Stimulated activated memory B cell treated with anti-CD40 and anti-IgM and Interleukin-4, amounts not matched to agents 10 μg/mL and 1 μg/mL and 100 μg/mL, for 72 hours (primary cell): Measurements from ENCODE around the gene COX14.

Experiments used
- ATAC-seq: fragments of 150-1000 bp; cut with Tn5 transposase; 2 replicates; pipeline ENCODE4 v1.10.0; 2021
- H3K27ac Mint-ChIP-seq: one replicate; pipeline ENCODE4 v1.8.0; 2022; ENCODE audit warnings: mild to moderate bottlenecking, mixed read lengths
- H3K27me3 Mint-ChIP-seq: one replicate; pipeline ENCODE4 v1.8.0; 2022; ENCODE audit warnings: mixed read lengths
- H3K36me3 Mint-ChIP-seq: one replicate; pipeline ENCODE4 v1.8.0; 2022; ENCODE audit warnings: mixed read lengths
- H3K4me1 Mint-ChIP-seq: one replicate; pipeline ENCODE4 v1.8.0; 2022; ENCODE audit warnings: mixed read lengths
- H3K4me3 Mint-ChIP-seq: one replicate; pipeline ENCODE4 v1.8.0; 2022; ENCODE audit warnings: mild to moderate bottlenecking, moderate library complexity, mixed read lengths
- H3K9me3 Mint-ChIP-seq: one replicate; pipeline ENCODE4 v1.8.0; 2022; ENCODE audit warnings: mixed read lengths

COX14 gene

GRCh38 chr12:50111693-50112455, at the start of gene COX14:
Gene COX14 (plus strand): TSS chr12:50112236. CDS start chr12:50120044, 7,808 bp downstream.
- Mint-ChIP-seq H3K36me3 (peaks cover 21% of the 10 kb centered on the region), H3K27me3 (no peaks in the 10 kb centered on the region), H3K27ac (peak within 1 kb of the TSS; percentile 91), H3K4me3 (peak within 1 kb of the TSS; percentile 94), H3K4me1 (peaks cover 60% of the 10 kb centered on the region), H3K9me3 (no peaks in the 10 kb centered on the region)
- peak; percentile 90 for ATAC-seq

GRCh38 chr12:50062728-50063460, 49.1 kb upstream of the COX14 start:
- H3K4me1 Mint-ChIP-seq, result no peaks in the 10 kb centered on the region
- no peaks in the 10 kb centered on the region for H3K9me3 Mint-ChIP-seq
- H3K27ac Mint-ChIP-seq, result no peak overlapping the region
- H3K36me3 Mint-ChIP-seq, result no peaks in the 10 kb centered on the region
- H3K27me3 Mint-ChIP-seq, result peaks cover 59% of the 10 kb centered on the region
- no peak for ATAC-seq
- H3K4me3 Mint-ChIP-seq, result no peak overlapping the region

- H3K27ac Mint-ChIP-seq, result no peak overlapping the region
- H3K36me3 Mint-ChIP-seq, result no peaks in the 10 kb centered on the region
- ATAC-seq, result no peak
- peaks cover 10% of the 10 kb centered on the region for H3K4me1 Mint-ChIP-seq
- H3K27me3 Mint-ChIP-seq, result peaks cover 37% of the 10 kb centered on the region
- no peaks in the 10 kb centered on the region for H3K9me3 Mint-ChIP-seq
- no peak overlapping the region for H3K4me3 Mint-ChIP-seq
Observed at GRCh38 chr12:50065726-50066310, 46.2 kb upstream of the COX14 start.

- Mint-ChIP-seq H3K9me3 (no peaks in the 10 kb centered on the region), H3K27me3 (peaks cover 31% of the 10 kb centered on the region), H3K4me3 (no peak overlapping the region), H3K4me1 (peaks cover 10% of the 10 kb centered on the region), H3K36me3 (no peaks in the 10 kb centered on the region), H3K27ac (no peak overlapping the region)
- no peak for ATAC-seq
Observed at GRCh38 chr12:50066402-50066801, 45.6 kb upstream of the COX14 start.

- Mint-ChIP-seq H3K27me3 (peaks cover 23% of the 10 kb centered on the region), H3K27ac (no peak overlapping the region), H3K4me3 (no peak overlapping the region), H3K4me1 (peaks cover 10% of the 10 kb centered on the region), H3K9me3 (no peaks in the 10 kb centered on the region), H3K36me3 (no peaks in the 10 kb centered on the region)
- ATAC-seq, result no peak
Observed at GRCh38 chr12:50069069-50069468, 43.0 kb upstream of the COX14 start.

GRCh38 chr12:50069539-50069938, 42.5 kb upstream of the COX14 start:
- ATAC-seq, result no peak
- Mint-ChIP-seq H3K4me3 (no peak overlapping the region), H3K27ac (no peak overlapping the region), H3K9me3 (no peaks in the 10 kb centered on the region), H3K36me3 (no peaks in the 10 kb centered on the region), H3K27me3 (peaks cover 18% of the 10 kb centered on the region), H3K4me1 (peaks cover 10% of the 10 kb centered on the region)

GRCh38 chr12:50070314-50071060, 41.5 kb upstream of the COX14 start:
- Mint-ChIP-seq H3K36me3 (no peaks in the 10 kb centered on the region), H3K4me1 (peaks cover 16% of the 10 kb centered on the region), H3K9me3 (no peaks in the 10 kb centered on the region), H3K27ac (no peak overlapping the region), H3K4me3 (no peak overlapping the region), H3K27me3 (peaks cover 17% of the 10 kb centered on the region)
- ATAC-seq, result peak; percentile 60

GRCh38 chr12:50072198-50072907, 39.7 kb upstream of the COX14 start:
- Mint-ChIP-seq H3K9me3 (no peaks in the 10 kb centered on the region), H3K4me1 (peaks cover 16% of the 10 kb centered on the region), H3K4me3 (no peak overlapping the region), H3K36me3 (no peaks in the 10 kb centered on the region), H3K27ac (no peak overlapping the region), H3K27me3 (peaks cover 21% of the 10 kb centered on the region)
- ATAC-seq, result no peak

- Mint-ChIP-seq H3K9me3 (no peaks in the 10 kb centered on the region), H3K36me3 (no peaks in the 10 kb centered on the region), H3K27ac (no peak overlapping the region), H3K4me3 (no peak overlapping the region), H3K4me1 (peaks cover 16% of the 10 kb centered on the region), H3K27me3 (peaks cover 28% of the 10 kb centered on the region)
- no peak for ATAC-seq
Observed at GRCh38 chr12:50073206-50073605, 38.8 kb upstream of the COX14 start.

GRCh38 chr12:50073712-50074111, 38.3 kb upstream of the COX14 start:
- no peak for ATAC-seq
- H3K4me3 Mint-ChIP-seq, result no peak overlapping the region
- no peaks in the 10 kb centered on the region for H3K36me3 Mint-ChIP-seq
- no peaks in the 10 kb centered on the region for H3K9me3 Mint-ChIP-seq
- no peak overlapping the region for H3K27ac Mint-ChIP-seq
- H3K4me1 Mint-ChIP-seq, result peaks cover 16% of the 10 kb centered on the region
- peaks cover 28% of the 10 kb centered on the region for H3K27me3 Mint-ChIP-seq

- Mint-ChIP-seq H3K36me3 (no peaks in the 10 kb centered on the region), H3K9me3 (no peaks in the 10 kb centered on the region)
- ATAC-seq, result peak; percentile 90
Observed at GRCh38 chr12:50074936-50075807, 36.9 kb upstream of the COX14 start.

GRCh38 chr12:50075808-50076170, 36.2 kb upstream of the COX14 start:
- Mint-ChIP-seq H3K36me3 (no peaks in the 10 kb centered on the region), H3K27ac (no peak overlapping the region), H3K9me3 (no peaks in the 10 kb centered on the region), H3K4me3 (no peak overlapping the region), H3K27me3 (peaks cover 28% of the 10 kb centered on the region), H3K4me1 (peaks cover 6% of the 10 kb centered on the region)
- no peak for ATAC-seq

More at GRCh38 chr12:50074936-50075807, 36.9 kb upstream of the COX14 start:
- Mint-ChIP-seq H3K27ac (peak overlapping the region; percentile 61), H3K4me1 (peaks cover 12% of the 10 kb centered on the region), H3K27me3 (peaks cover 28% of the 10 kb centered on the region), H3K4me3 (no peak overlapping the region)

GRCh38 chr12:50077099-50077498, 34.9 kb upstream of the COX14 start:
- Mint-ChIP-seq H3K27ac (peak overlapping the region; percentile 11), H3K4me3 (no peak overlapping the region), H3K36me3 (no peaks in the 10 kb centered on the region), H3K9me3 (no peaks in the 10 kb centered on the region), H3K27me3 (peaks cover 28% of the 10 kb centered on the region), H3K4me1 (peaks cover 10% of the 10 kb centered on the region)
- no peak for ATAC-seq

GRCh38 chr12:50078281-50078680, 33.8 kb upstream of the COX14 start:
- peaks cover 19% of the 10 kb centered on the region for H3K27me3 Mint-ChIP-seq
- ATAC-seq, result no peak
- no peak overlapping the region for H3K27ac Mint-ChIP-seq
- H3K36me3 Mint-ChIP-seq, result no peaks in the 10 kb centered on the region
- H3K4me1 Mint-ChIP-seq, result peaks cover 11% of the 10 kb centered on the region
- H3K9me3 Mint-ChIP-seq, result no peaks in the 10 kb centered on the region
- H3K4me3 Mint-ChIP-seq, result no peak overlapping the region
